ENCODE data around the gene DBP.
"Not testable (repeated sequence)": the region's sequence is repeated elsewhere in the genome, so short reads cannot be mapped to it uniquely, and the experiment has no call there.

- not testable (repeated sequence) for TF ChIP-seq CTCF, POLR2A (IDR thresholded peaks at IDR 0.05)
Observed at GRCh38 chr19:48657828-48658227, 20.6 kb upstream of the DBP start.
